ENCODE results near the gene FXYD3. TPM values are rescaled to one million over a fixed set of nuclear protein-coding genes. Genes with fewer than 3 reads are reported as not detected.
A peak's percentile ranks its signal among the peaks of the same experiment; 100 is the strongest.

Gene FXYD3, protein sequence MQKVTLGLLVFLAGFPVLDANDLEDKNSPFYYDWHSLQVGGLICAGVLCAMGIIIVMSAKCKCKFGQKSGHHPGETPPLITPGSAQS
- 10 to 100 TPM in 1 of 7 donors, 1 to 10 TPM in 4, under 1 TPM in 1, not detected in 1; 0.25 to 33.2 (median 4.1) TPM for total RNA-seq
- polyA plus RNA-seq: under 1 TPM in 1 of 2 donors, not detected in 1; 0.23 TPM
- long read RNA-seq, donor 1: 0 reads
- long read RNA-seq, donor 2, partial matches to known transcripts: 0 of 1 reads
- long read RNA-seq, donor 2, other reads (novel, unspliced or antisense): 0 of 1 reads
- long read RNA-seq, donor 3, partial matches to known transcripts: 2 of 2 reads
- long read RNA-seq, donor 3, other reads (novel, unspliced or antisense): 0 of 2 reads

DNA sequence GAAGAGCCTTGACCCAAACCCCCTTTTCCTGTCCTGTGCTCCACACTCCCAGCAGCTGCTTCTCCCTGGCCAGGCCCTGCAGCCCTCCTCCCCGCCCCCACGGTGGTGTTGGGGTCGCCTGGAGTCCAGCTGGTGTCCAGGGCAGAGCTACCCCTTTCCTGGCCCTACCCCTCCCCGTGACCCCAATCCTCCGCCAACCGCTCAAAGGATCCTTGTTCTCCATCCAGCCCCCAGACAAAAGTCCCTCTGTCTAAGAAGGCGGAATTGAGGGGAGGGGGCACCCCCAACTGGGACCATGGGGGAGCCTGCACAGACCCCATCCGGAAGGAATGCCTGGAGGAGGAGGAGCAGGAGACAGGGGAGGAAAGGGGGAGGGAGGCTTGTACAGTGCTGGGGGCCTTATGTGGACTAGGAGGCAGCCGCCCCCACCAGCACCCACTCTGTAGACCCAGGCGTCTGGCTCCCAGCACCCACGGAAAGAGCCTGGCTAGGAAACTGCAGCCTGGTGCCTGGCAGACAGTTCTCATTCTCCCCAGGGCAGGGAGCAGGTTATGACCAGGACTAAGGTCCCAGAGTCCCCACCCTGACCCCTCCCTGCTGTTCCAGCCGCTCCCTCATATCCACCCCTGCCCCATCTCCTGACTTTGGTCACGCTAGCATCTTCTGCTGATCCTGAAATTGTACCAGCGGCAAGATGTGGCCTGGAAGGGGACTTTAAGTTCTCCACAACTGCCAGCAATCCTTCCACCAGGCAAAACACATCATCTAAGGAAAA, at the start of gene FXYD3:
FXYD3 (plus strand) TSS at position 647 of the 775 bp plus-strand sequence. CDS start 3,554 bp downstream, outside the sequence.
- H3K9me3 ChIP-seq: no peaks in the 10 kb centered on the region
- TF ChIP-seq CTCF (IDR thresholded peaks at IDR 0.05) (no peak), EP300 (IDR thresholded peaks at IDR 0.05) (no peak), POLR2A (IDR thresholded peaks at IDR 0.05) (no peak)
- WGBS, 3 donors: 52 to 54% (median 54%) methylated on average over 11 to 14 of the region's 14 CpGs
- H3K27me3 ChIP-seq: no peaks in the 10 kb centered on the region
- H3K36me3 ChIP-seq: no peaks in the 10 kb centered on the region
- intact Hi-C loops (cut with DNase I): no loop called here
- peaks cover 14% of the 10 kb centered on the region for H3K4me1 ChIP-seq (ENCODE audit: insufficient read depth)
- peak in 1 of 5 donors; percentile 55 for DNase-seq
- H3K4me3 ChIP-seq: peak within 1 kb of the TSS; percentile 17
- H3K27ac ChIP-seq: peak within 1 kb of the TSS in 1 of 2 donors; percentile 59

GRCh38 chr19:35066121-35066520, 49.5 kb upstream of the FXYD3 start:
- Histone ChIP-seq H3K36me3 (no peaks in the 10 kb centered on the region), H3K9me3 (no peaks in the 10 kb centered on the region), H3K27ac (no peak overlapping the region), H3K4me1 (ENCODE audit: insufficient read depth) (no peaks in the 10 kb centered on the region), H3K27me3 (no peaks in the 10 kb centered on the region), H3K4me3 (no peak overlapping the region)
- intact Hi-C loops (cut with DNase I): no loop called here
- no peak for DNase-seq
- TF ChIP-seq EP300 (IDR thresholded peaks at IDR 0.05): no peak
- no peak for TF ChIP-seq POLR2A (IDR thresholded peaks at IDR 0.05)
- TF ChIP-seq CTCF (IDR thresholded peaks at IDR 0.05): no peak
- WGBS, 3 donors: 86 to 94% (median 87%) methylated on average over 15 of the region's 15 CpGs

- WGBS, 3 donors: 16 to 22% (median 19%) methylated on average over 14 of the region's 14 CpGs
- Histone ChIP-seq H3K27ac (no peak overlapping the region), H3K9me3 (no peaks in the 10 kb centered on the region), H3K27me3 (no peaks in the 10 kb centered on the region), H3K4me1 (ENCODE audit: insufficient read depth) (no peaks in the 10 kb centered on the region), H3K4me3 (no peak overlapping the region), H3K36me3 (no peaks in the 10 kb centered on the region)
- TF ChIP-seq CTCF (IDR thresholded peaks at IDR 0.05) (peak; percentile 56 to 63 (median 58)), POLR2A (IDR thresholded peaks at IDR 0.05) (no peak)
- intact Hi-C loops (cut with DNase I): no loop called here
- DNase-seq: peak; percentile 56 to 88 (median 78)
Observed at GRCh38 chr19:35066691-35067563, 48.7 kb upstream of the FXYD3 start.
